Activated B cell treated with CpG ODN at 0.5 μM for 24 hours (primary cell): Measurements from ENCODE around the gene HGD. TPM values are rescaled to one million over a fixed set of nuclear protein-coding genes. Genes with fewer than 3 reads are reported as not detected.

ENCODE experiments used
- ATAC-seq: fragments of 200-7000 bp; cut with Tn5 transposase; one replicate; pipeline ENCODE4 v1.10.0; 2021; ENCODE audit warnings: low read depth, mild to moderate bottlenecking, moderate library complexity
- CTCF ChIA-PET: fragments of 350-600 bp; sonication (Branson Sonifier 250); formaldehyde crosslinking; loops from one replicate; lab custom pipeline; 2021; ENCODE audit warnings: antibody characterized with exemption; lab: Charles Lee
- POLR2A ChIA-PET: fragments of 350-600 bp; sonication (Branson Sonifier 250); formaldehyde crosslinking; loops from one replicate; lab custom pipeline; 2021; ENCODE audit warnings: antibody characterized with exemption; lab: Charles Lee
- DNase-seq: peaks from one replicate; pipeline ENCODE4 v3.0.0; 2022
- H3K27ac Mint-ChIP-seq: one replicate; pipeline ENCODE4 v1.8.0; 2020; ENCODE audit warnings: mixed read lengths
- H3K27me3 Mint-ChIP-seq: one replicate; pipeline ENCODE4 v1.8.0; 2021; ENCODE audit warnings: mixed read lengths
- H3K36me3 Mint-ChIP-seq: one replicate; pipeline ENCODE4 v1.8.0; 2021; ENCODE audit warnings: low read depth, mixed read lengths
- H3K4me1 Mint-ChIP-seq: one replicate; pipeline ENCODE4 v1.8.0; 2021; ENCODE audit warnings: mixed read lengths
- H3K4me3 Mint-ChIP-seq: one replicate; pipeline ENCODE4 v1.8.0; 2020; ENCODE audit warnings: mild to moderate bottlenecking, mixed read lengths
- H3K9me3 Mint-ChIP-seq: one replicate; pipeline ENCODE4 v1.8.0; 2020; ENCODE audit warnings: mixed read lengths
- CTCF ChIP-seq: fragments of 200-600 bp; IDR thresholded peaks from one replicate; pipeline ENCODE4 v1.8.0; 2022; ENCODE audit warnings: antibody characterized with exemption, mild to moderate bottlenecking
- intact Hi-C: fragments of 100-400 bp; cut with micrococcal nuclease; formaldehyde crosslinking; loops from one replicate; pipeline ENCODE4 v1.15.1; 2024
- total RNA-seq: library from RNA; stranded (reverse); gene quantifications from 2 replicates; pipeline ENCODE4 v1.2.3, GENCODE V29; 2022

Gene HGD
- total RNA-seq, 1 donor from 2014 or later, result 1.0 TPM

GRCh38 chr3:120710369-120710768 is 28.3 kb upstream of the HGD start:
- peaks cover 11% of the 10 kb centered on the region for H3K4me1 Mint-ChIP-seq
- no peak for DNase-seq
- peaks cover 12% of the 10 kb centered on the region for H3K36me3 Mint-ChIP-seq
- H3K27ac Mint-ChIP-seq, result no peak overlapping the region
- intact Hi-C loops, result no loop called here
- no peak for TF ChIP-seq CTCF
- H3K9me3 Mint-ChIP-seq, result no peaks in the 10 kb centered on the region
- ChIA-PET CTCF (no interaction called here), POLR2A (interaction anchor here (0.7 kb wide), 1 partner anchor 114 kb away, joined by 3 read pairs; the partner anchor contains the start of gene NDUFB4)
- ATAC-seq, result no peak
- H3K4me3 Mint-ChIP-seq, result no peak overlapping the region
- H3K27me3 Mint-ChIP-seq, result no peaks in the 10 kb centered on the region

GRCh38 chr3:120708408-120708807 is 26.4 kb upstream of the HGD start:
- H3K4me1 Mint-ChIP-seq, result peaks cover 11% of the 10 kb centered on the region
- ATAC-seq (no peak), DNase-seq (no peak)
- peaks cover 25% of the 10 kb centered on the region for H3K36me3 Mint-ChIP-seq
- H3K9me3 Mint-ChIP-seq, result no peaks in the 10 kb centered on the region
- H3K4me3 Mint-ChIP-seq, result no peak overlapping the region
- no peaks in the 10 kb centered on the region for H3K27me3 Mint-ChIP-seq
- TF ChIP-seq CTCF, result no peak
- CTCF ChIA-PET, result no interaction called here
- intact Hi-C loops, result loop anchor here (2.0 kb wide), 1 partner anchor 16 kb away; no protein-coding TSS in a partner anchor
- POLR2A ChIA-PET, result no interaction called here
- H3K27ac Mint-ChIP-seq, result no peak overlapping the region

GRCh38 chr3:120706950-120707349 is 24.9 kb upstream of the HGD start:
- ATAC-seq (no peak), DNase-seq (no peak)
- H3K27me3 Mint-ChIP-seq, result no peaks in the 10 kb centered on the region
- no peaks in the 10 kb centered on the region for H3K9me3 Mint-ChIP-seq
- intact Hi-C loops, result no loop called here
- POLR2A ChIA-PET, result no interaction called here
- H3K27ac Mint-ChIP-seq, result no peak overlapping the region
- CTCF ChIA-PET, result no interaction called here
- peaks cover 35% of the 10 kb centered on the region for H3K36me3 Mint-ChIP-seq
- peaks cover 11% of the 10 kb centered on the region for H3K4me1 Mint-ChIP-seq
- H3K4me3 Mint-ChIP-seq, result no peak overlapping the region
- TF ChIP-seq CTCF, result no peak

GRCh38 chr3:120705884-120706582 is 24.0 kb upstream of the HGD start:
- TF ChIP-seq CTCF, result no peak
- H3K9me3 Mint-ChIP-seq, result no peaks in the 10 kb centered on the region
- CTCF ChIA-PET, result no interaction called here
- DNase-seq, result no peak
- intact Hi-C loops, result no loop called here
- H3K27ac Mint-ChIP-seq, result no peak overlapping the region
- POLR2A ChIA-PET, result no interaction called here
- peaks cover 37% of the 10 kb centered on the region for H3K36me3 Mint-ChIP-seq
- peaks cover 11% of the 10 kb centered on the region for H3K4me1 Mint-ChIP-seq
- no peak for ATAC-seq
- no peak overlapping the region for H3K4me3 Mint-ChIP-seq
- H3K27me3 Mint-ChIP-seq, result no peaks in the 10 kb centered on the region

- Mint-ChIP-seq H3K9me3 (no peaks in the 10 kb centered on the region), H3K36me3 (peaks cover 50% of the 10 kb centered on the region), H3K4me3 (no peak overlapping the region), H3K27ac (no peak overlapping the region), H3K4me1 (no peaks in the 10 kb centered on the region), H3K27me3 (no peaks in the 10 kb centered on the region)
- intact Hi-C loops, result no loop called here
- CTCF ChIA-PET, result no interaction called here
- POLR2A ChIA-PET, result no interaction called here
- DNase-seq (no peak), ATAC-seq (no peak)
- TF ChIP-seq CTCF, result no peak
These were observed 17.3 kb upstream of the HGD start for GRCh38 chr3:120699333-120699732.
